Endothelial cell of umbilical vein (primary cell): ENCODE data around the gene ADAMTSL5. TPM values are rescaled to one million over a fixed set of nuclear protein-coding genes. Genes with fewer than 3 reads are reported as not detected.
"Not testable (repeated sequence)": the region's sequence is repeated elsewhere in the genome, so short reads cannot be mapped to it uniquely, and the experiment has no call there.

Experiments
- BruUV-seq: library from RNA; stranded (reverse); fragments of 400-500 nt; replicated peaks from 2 replicates; lab custom pipeline; 2021; lab: Mats Ljungman, UMichigan
- CTCF ChIA-PET: fragments of 300-600, 350-600 bp; sonication (Branson Sonifier 250); formaldehyde crosslinking; loops from one replicate; lab custom pipeline; 2021; ENCODE audit warnings: antibody characterized with exemption, inconsistent platforms; lab: Charles Lee
- POLR2A ChIA-PET: fragments of 300-600, 350-600 bp; sonication (Branson Sonifier 250); formaldehyde crosslinking; loops from one replicate; lab custom pipeline; 2021; ENCODE audit warnings: antibody characterized with exemption, inconsistent platforms; lab: Charles Lee
- DNase-seq: peaks from one replicate; pipeline ENCODE4 v3.0.0-alpha.2; 2011; ENCODE audit warnings: low read depth, low spot score
- FAIRE-seq: peaks from 2 replicates; lab custom pipeline; 2011; peaks lifted over from hg19 to GRCh38; lab: Jason Lieb, UNC
- H2AFZ ChIP-seq: 2 replicates; pipeline ENCODE4 v1.6.0; 2012; ENCODE audit warnings: low read depth, low read length, control low read depth, inconsistent platforms
- H3K27ac ChIP-seq: 2 replicates; pipeline ENCODE4 v1.5.1; 2011; ENCODE audit warnings: low read depth, mild to moderate bottlenecking, control low read depth, low read length, moderate library complexity; ENCODE audit not compliant: insufficient read depth
- H3K27me3 ChIP-seq, 2 experiments: 2 replicates each; pipeline versions ENCODE4 v1.6.0 to v1.6.1; 2011; ENCODE audit warnings: low read length in 2 of 2, mixed read lengths in 1 of 2; ENCODE audit not compliant: control insufficient read depth in 2 of 2, insufficient read depth in 2 of 2
- H3K36me3 ChIP-seq, 2 experiments: 2 replicates in 1 of 2; 3 replicates in 1 of 2; pipeline ENCODE4 v1.5.1; 2011; ENCODE audit warnings: low read length in 2 of 2, mild to moderate bottlenecking in 1 of 2, moderate library complexity in 1 of 2; ENCODE audit not compliant: control insufficient read depth in 2 of 2, insufficient read depth in 2 of 2; ENCODE audit errors: extremely low read depth in 1 of 2
- H3K4me1 ChIP-seq: 3 replicates; pipeline ENCODE4 v1.5.1; 2011; ENCODE audit warnings: mild to moderate bottlenecking, low read length; ENCODE audit not compliant: control insufficient read depth, insufficient read depth; ENCODE audit errors: extremely low read depth
- H3K4me2 ChIP-seq: 2 replicates; pipeline ENCODE4 v1.6.1; 2011; ENCODE audit warnings: low read length, control low read depth, mixed read lengths; ENCODE audit not compliant: insufficient read depth
- H3K4me3 ChIP-seq, 3 experiments: fragments of 200-600 bp in 1 of 3; sonication (generic), shearing (Covaris generic) in 1 of 3; replicated peaks in 1 of 3; 2 replicates each; pipeline ENCODE4 v1.5.1; 2011 to 2016; ENCODE audit warnings: control low read depth in 3 of 3, low read length in 3 of 3, mild to moderate bottlenecking in 2 of 3, inconsistent platforms in 1 of 3, low read depth in 1 of 3, moderate library complexity in 1 of 3; ENCODE audit not compliant: insufficient read depth in 1 of 3
- H3K79me2 ChIP-seq: 2 replicates; pipeline ENCODE4 v1.6.0; 2012; ENCODE audit warnings: low read length, inconsistent platforms; ENCODE audit not compliant: control insufficient read depth, insufficient read depth
- H3K9ac ChIP-seq: replicated peaks from 2 replicates; pipeline ENCODE3; 2011; ENCODE audit warnings: low read length, control low read depth; ENCODE audit not compliant: insufficient read depth; ENCODE audit errors: extremely low read depth
- H3K9me1 ChIP-seq: replicated peaks from 3 replicates; pipeline ENCODE4 v1.6.0; 2011; ENCODE audit warnings: mild to moderate bottlenecking, low read length; ENCODE audit not compliant: control insufficient read depth, insufficient read depth; ENCODE audit errors: extremely low read depth
- H3K9me3 ChIP-seq: replicated peaks from 2 replicates; pipeline ENCODE4 v1.5.1; 2012; ENCODE audit warnings: low read length, inconsistent platforms; ENCODE audit not compliant: control insufficient read depth, insufficient read depth
- H4K20me1 ChIP-seq: replicated peaks from 2 replicates; pipeline ENCODE3; 2011; ENCODE audit warnings: mild to moderate bottlenecking, low read length; ENCODE audit not compliant: control insufficient read depth, insufficient read depth; ENCODE audit errors: extremely low read depth
- CTCF ChIP-seq, 2 donors: IDR thresholded peaks; 1 replicate in 1 of 2; 2 replicates in 1 of 2; pipeline ENCODE4 v1.5.1; 2011; ENCODE audit warnings: low read length in 2 of 2, mild to moderate bottlenecking in 2 of 2, moderate library complexity in 2 of 2, control low read depth in 1 of 2, inconsistent platforms in 1 of 2, low read depth in 1 of 2; ENCODE audit not compliant: insufficient read depth in 1 of 2; ENCODE audit errors: extremely low read depth in 1 of 2
- EZH2 ChIP-seq: IDR thresholded peaks from 2 replicates; pipeline ENCODE4 v1.6.1; 2012; ENCODE audit warnings: borderline replicate concordance, low read depth, mild to moderate bottlenecking, moderate library complexity, low read length, inconsistent platforms; ENCODE audit not compliant: severe bottlenecking
- FOS ChIP-seq: IDR thresholded peaks from 2 replicates; pipeline ENCODE4 v1.6.1; 2011; ENCODE audit warnings: mild to moderate bottlenecking, low read length, moderate library complexity, borderline replicate concordance; ENCODE audit not compliant: insufficient read depth
- GATA2 ChIP-seq: IDR thresholded peaks from 2 replicates; pipeline ENCODE4 v1.7.0; 2011; ENCODE audit warnings: low read depth, mild to moderate bottlenecking, moderate library complexity, mixed read lengths, low read length; ENCODE audit not compliant: insufficient read length, insufficient read depth
- JUN ChIP-seq: IDR thresholded peaks from 2 replicates; pipeline ENCODE4 v1.6.1; 2011; ENCODE audit warnings: borderline replicate concordance, low read depth; ENCODE audit not compliant: insufficient read length, insufficient read depth
- MAX ChIP-seq: IDR thresholded peaks from 2 replicates; pipeline ENCODE4 v1.6.1; 2011; ENCODE audit not compliant: insufficient read depth, insufficient read length
- MYC ChIP-seq: IDR thresholded peaks from one replicate; pipeline ENCODE4 v1.6.1; 2011; ENCODE audit warnings: mild to moderate bottlenecking, low read depth, low read length
- POLR2A ChIP-seq: IDR thresholded peaks from 2 replicates; pipeline ENCODE4 v1.6.1; 2012; ENCODE audit warnings: low read depth, mild to moderate bottlenecking, control low read depth, low read length
- POLR2AphosphoS5 ChIP-seq: IDR thresholded peaks from 2 replicates; pipeline ENCODE4 v1.6.1; 2012; ENCODE audit warnings: low read depth, mild to moderate bottlenecking, control low read depth, low read length, moderate library complexity; ENCODE audit not compliant: insufficient read depth
- dilution Hi-C: fragments of 300-500 bp; cut with MboI; formaldehyde crosslinking; loops from one replicate; pipeline ENCODE4 v1.15.0; 2019; ENCODE audit warnings: low sequenced_read_pairs; ENCODE audit not compliant: extremely low pct_ligation_motif_present
- intact Hi-C: fragments of 100-400 bp; cut with micrococcal nuclease; formaldehyde crosslinking; loops from one replicate; pipeline ENCODE4 v1.10.0; 2022
- polyA plus RNA-seq, 4 experiments: library from polyadenylated mRNA; depleted of rRNA in 3 of 4; stranded (reverse) in 3 of 4; unstranded in 1 of 4; fragments of >200 nt; gene quantifications; 2 replicates each; pipeline versions ENCODE4 v1.2.1 to v1.2.3, GENCODE V29; 2011 to 2012; ENCODE audit warnings: missing spikeins in 1 of 4
- total RNA-seq: library from RNA; stranded (reverse); gene quantifications from 2 replicates; pipeline ENCODE4 v1.2.3, GENCODE V29; 2021

ADAMTSL5 gene
- total and polyA plus RNA-seq, 2 donors (not counting 3 experiments of a cell fraction or from before 2014, with no cell fraction given): 0.07 TPM; not detected in 1

- Histone ChIP-seq H3K27ac (no peak overlapping the region), H3K4me3 (no peak overlapping the region), H3K9me1 (no peaks in the 10 kb centered on the region), H3K27me3 (no peaks in the 10 kb centered on the region), H3K4me2 (no peak overlapping the region), H3K79me2 (no peaks in the 10 kb centered on the region), H3K36me3 (no peaks in the 10 kb centered on the region), H3K4me1 (no peaks in the 10 kb centered on the region), H2AFZ (no peak overlapping the region), H4K20me1 (no peaks in the 10 kb centered on the region), H3K9me3 (no peaks in the 10 kb centered on the region), H3K9ac (no peak overlapping the region)
- dilution Hi-C loops: no loop called here
- intact Hi-C loops: no loop called here
- DNase-seq (no peak), FAIRE-seq (no peak)
- BruUV-seq: no TSS peak
- CTCF ChIA-PET: no interaction called here
- POLR2A ChIA-PET: no interaction called here
- TF ChIP-seq MYC (no peak), CTCF (IDR thresholded peaks at IDR 0.05; ENCODE audit: extremely low read depth in 1 of 2, insufficient read depth in 1 of 2, low read depth in 1 of 2, low read length in 2 of 2) (no peak), JUN (no peak), EZH2 (no peak), FOS (no peak), MAX (no peak), GATA2 (no peak), POLR2AphosphoS5 (no peak), POLR2A (no peak)
Observed at GRCh38 chr19:1538978-1539377, 26.2 kb upstream of the ADAMTSL5 start.

GRCh38 chr19:1535699-1536098 is 22.9 kb upstream of the ADAMTSL5 start:
- H3K4me2 ChIP-seq, FAIRE-seq, DNase-seq, H3K9me3 ChIP-seq, BruUV-seq, H3K79me2 ChIP-seq, dilution Hi-C loops, H3K9me1 ChIP-seq, H4K20me1 ChIP-seq, POLR2A ChIA-PET, intact Hi-C loops, H2AFZ ChIP-seq, H3K4me3 ChIP-seq, H3K27me3 ChIP-seq, H3K4me1 ChIP-seq, H3K27ac ChIP-seq, H3K36me3 ChIP-seq, H3K9ac ChIP-seq: not testable (repeated sequence)
- CTCF ChIA-PET: interaction anchor here (0.6 to 3.8 kb wide), 2 partner anchors 10 to 21 kb away, joined by 3 to 28 read pairs; no protein-coding TSS in a partner anchor
